ENCODE measurements around the gene SLC26A6.

SLC26A6 gene

GRCh38 chr3:48662145-48662752, 27.0 kb upstream of the SLC26A6 start:
- no peak for DNase-seq

- peak; percentile 95 for DNase-seq
These were observed 26.4 kb upstream of the SLC26A6 start for GRCh38 chr3:48661501-48662144.

- DNase-seq: no peak
These were observed 25.6 kb upstream of the SLC26A6 start for GRCh38 chr3:48660800-48661400.

GRCh38 chr3:48656841-48657281, 21.6 kb upstream of the SLC26A6 start:
- no peak for DNase-seq

GRCh38 chr3:48656061-48656840, 21.0 kb upstream of the SLC26A6 start:
- DNase-seq: peak; percentile 92

GRCh38 chr3:48655606-48656005, 20.3 kb upstream of the SLC26A6 start:
- peak; percentile 16 for DNase-seq

- no peak for DNase-seq
These were observed 19.8 kb upstream of the SLC26A6 start for GRCh38 chr3:48655063-48655462.

GRCh38 chr3:48652923-48653715, 17.9 kb upstream of the SLC26A6 start:
- no peak for DNase-seq

GRCh38 chr3:48651771-48652170, 16.5 kb upstream of the SLC26A6 start:
- DNase-seq: no peak

GRCh38 chr3:48650723-48651122, 15.5 kb upstream of the SLC26A6 start:
- DNase-seq: no peak

GRCh38 chr3:48648188-48648850, 13.1 kb upstream of the SLC26A6 start:
- no peak for DNase-seq

GRCh38 chr3:48647714-48648113, 12.5 kb upstream of the SLC26A6 start:
- DNase-seq: no peak

- no peak for DNase-seq
These were observed 9.9 kb upstream of the SLC26A6 start for GRCh38 chr3:48644898-48645760.

- DNase-seq: no peak
These were observed 7.3 kb upstream of the SLC26A6 start for GRCh38 chr3:48642605-48643004.

- DNase-seq: no peak
These were observed 6.1 kb upstream of the SLC26A6 start for GRCh38 chr3:48641396-48641795.

GRCh38 chr3:48639944-48640606, 4.8 kb upstream of the SLC26A6 start:
- no peak for DNase-seq

GRCh38 chr3:48637305-48637704, 2.0 kb upstream of the SLC26A6 start:
- no peak for DNase-seq

- DNase-seq: peak; percentile 24
These were observed 941 bp upstream of the SLC26A6 start for GRCh38 chr3:48636149-48636655.

GRCh38 chr3:48634661-48635221, 520 bp downstream of the SLC26A6 start:
- no peak for DNase-seq

All from right kidney (tissue), 1 donor.